Nucleus accumbens (tissue), 56 donors: Measurements from ENCODE around the gene DGCR6L.
"Not testable (repeated sequence)": the region's sequence is repeated elsewhere in the genome, so short reads cannot be mapped to it uniquely, and the experiment has no call there.

ENCODE experiments used
- DNase-seq, 56 donors: peaks; one replicate each; lab custom pipeline; 2025; lab: John Stamatoyannopoulos, UW

The DGCR6L gene

DNA sequence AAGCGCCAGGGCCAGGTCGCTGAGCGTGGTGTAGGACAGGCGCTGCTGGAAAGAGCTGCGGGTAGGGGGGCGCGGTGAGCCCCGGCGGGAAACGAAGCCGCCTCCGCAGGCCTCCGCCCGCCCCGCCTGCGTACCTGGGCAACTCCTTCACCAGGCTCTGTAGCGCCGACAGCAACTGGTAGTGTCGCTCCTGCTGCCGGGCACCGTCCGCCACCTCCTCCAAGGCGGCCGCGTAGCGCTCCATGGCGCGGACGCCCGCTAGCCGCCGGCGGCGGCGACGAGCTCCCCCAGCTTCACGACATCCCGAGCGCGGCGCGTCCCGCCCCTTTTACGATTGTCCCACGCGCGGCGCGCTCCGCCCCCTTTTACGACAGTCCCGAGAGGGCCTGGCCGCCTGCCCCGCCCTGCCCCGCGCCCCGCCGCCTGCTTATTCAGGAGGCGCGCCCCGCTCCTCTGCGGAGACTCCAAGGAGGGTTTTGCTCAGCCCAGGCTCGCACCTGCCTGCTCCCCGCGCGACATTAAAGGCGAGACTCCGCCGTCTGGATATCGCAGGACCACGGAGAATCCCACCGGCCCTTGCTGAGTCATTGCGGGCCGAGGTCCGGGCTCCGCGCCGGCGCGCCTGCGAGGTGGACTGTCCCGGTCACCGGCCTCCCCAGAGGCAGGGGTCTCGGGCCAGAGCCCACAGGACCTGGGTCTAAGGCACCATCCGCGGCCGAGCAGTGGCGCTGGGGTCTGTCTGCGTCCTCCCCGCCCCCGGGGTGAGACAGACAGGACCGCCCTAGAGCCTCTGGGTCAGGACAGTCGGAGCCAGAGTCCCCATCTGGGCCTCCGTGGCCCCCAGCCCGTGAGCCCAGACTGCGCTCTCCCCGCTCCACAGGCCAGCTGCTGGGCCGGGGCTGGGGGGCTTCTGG lies at the start of gene DGCR6L:
DGCR6L (minus strand) TSS at position 316 of the 914 bp plus-strand sequence; CDS start at position 244, 72 bp downstream.
- DNase-seq, result peak in 55 of 56 donors; percentile 31 to 97 (median 87)

DNA sequence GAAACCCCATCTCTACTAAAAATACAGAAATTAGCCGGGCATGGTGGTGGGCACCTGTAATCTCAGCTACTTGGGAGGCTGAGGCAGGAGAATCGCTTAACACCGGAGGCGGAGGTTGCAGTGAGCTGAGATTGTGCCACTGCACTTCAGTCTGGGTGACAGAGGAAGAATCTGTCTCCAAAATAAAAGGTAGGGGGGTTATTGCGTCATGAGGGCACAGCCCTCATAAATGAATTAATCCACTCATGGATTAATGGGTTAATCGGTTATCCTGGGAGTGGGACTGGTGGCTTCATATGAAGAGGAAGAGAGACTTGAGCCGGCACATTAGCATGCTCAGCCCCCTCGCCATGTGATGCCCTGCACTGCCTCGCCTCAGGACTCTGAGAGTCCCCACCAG lies 49.0 kb upstream of the DGCR6L start:
- not testable (repeated sequence) for DNase-seq

DNA sequence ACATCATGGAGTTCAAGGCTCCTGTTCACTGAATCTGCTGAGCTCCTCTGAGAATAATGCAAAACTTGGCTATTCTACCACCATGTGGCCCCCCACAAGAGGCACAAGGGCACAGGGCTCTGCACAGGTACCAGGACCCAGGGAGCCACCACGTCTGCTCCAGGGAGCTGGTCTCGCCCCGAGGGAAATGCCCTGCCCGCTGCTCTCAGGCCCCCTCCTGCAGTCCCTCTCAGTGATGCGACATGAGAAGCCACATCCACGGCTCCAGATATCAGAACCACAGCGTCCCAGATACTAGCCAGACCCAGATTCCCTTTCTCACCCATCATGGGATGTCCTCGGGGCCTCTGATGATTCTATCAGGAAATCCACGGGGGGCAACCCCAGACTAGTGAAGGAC lies 47.0 kb upstream of the DGCR6L start:
- DNase-seq, result not testable (repeated sequence)

DNA sequence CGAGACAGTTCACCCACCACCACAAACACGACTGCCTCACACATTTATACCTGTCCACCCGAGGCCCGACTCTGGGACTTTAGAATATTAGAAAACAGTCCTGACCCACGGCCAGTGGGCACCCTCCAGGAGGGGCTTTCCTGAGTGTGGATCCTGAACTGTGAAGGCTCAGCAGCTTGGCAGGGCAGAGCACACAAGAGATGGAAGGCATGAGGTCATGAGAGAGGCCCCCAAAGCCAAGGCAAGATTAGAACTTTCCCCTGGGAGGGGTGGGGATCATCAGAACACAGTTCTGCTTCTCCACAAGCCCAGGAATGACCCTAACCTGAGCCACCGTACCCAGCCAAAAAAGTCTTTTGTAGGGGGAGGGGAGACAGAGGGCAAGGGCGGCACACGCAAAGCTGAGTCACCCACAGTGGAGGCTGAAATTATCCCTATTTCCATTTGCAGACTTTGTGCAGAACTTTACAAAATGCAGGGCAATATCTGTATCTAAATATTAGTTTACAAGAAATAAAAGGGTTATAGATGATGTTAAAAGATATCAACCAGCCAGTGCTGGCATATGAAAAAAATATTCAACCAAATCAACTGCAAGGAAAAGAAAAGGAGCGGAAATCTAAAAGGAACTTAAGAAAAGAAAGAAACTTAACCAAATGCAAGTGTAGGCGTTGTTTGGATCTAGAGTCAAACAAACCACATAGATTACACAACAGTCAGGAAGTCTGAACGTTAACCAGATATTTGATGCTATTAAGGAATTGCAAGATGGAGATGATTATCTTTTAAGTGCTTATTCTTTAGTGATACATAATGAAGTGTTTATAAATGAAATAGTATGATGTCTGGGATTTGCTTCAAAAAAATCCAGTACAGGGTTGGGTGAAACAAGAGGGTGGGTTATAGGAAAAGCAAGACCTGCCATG lies 44.7 kb upstream of the DGCR6L start:
- not testable (repeated sequence) for DNase-seq

DNA sequence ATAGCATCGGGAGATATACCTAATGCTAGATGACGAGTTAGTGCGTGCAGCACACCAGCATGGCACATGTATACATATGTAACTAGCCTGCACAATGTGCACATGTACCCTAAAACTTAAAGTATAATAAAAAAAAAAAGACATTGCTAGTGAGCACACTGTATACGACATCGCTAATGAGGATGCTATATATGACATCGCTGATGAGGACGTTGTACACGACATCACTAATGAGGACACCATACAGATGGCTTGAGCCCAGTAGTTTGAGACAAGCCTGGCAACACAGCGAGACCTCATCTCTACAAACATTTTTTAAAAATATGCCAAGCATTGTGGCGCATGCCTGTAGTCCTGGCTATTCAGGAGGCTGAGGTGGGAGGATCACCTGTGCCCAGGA lies 42.5 kb upstream of the DGCR6L start:
- not testable (repeated sequence) for DNase-seq

DNA sequence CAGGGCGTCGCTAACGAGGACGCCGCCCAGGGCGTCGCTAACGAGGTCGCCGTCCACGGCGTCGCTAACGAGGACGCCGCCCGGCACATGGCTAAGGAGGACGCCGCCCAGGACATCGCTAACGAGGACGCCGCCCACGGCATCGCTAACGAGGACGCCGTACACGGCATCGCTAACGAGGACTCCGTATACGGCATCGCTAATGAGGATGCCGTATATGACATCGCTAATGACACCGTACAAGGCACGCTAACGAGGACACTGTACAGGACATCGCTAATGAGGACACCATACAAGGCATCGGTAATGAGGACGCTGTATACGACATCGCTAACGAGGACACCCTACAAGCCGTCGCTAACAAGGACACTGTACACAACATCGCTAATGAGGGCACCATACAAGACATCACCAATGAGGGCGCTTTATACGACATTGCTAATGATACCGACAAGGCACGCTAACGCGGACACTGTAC lies 41.9 kb upstream of the DGCR6L start:
- DNase-seq, result not testable (repeated sequence)

DNA sequence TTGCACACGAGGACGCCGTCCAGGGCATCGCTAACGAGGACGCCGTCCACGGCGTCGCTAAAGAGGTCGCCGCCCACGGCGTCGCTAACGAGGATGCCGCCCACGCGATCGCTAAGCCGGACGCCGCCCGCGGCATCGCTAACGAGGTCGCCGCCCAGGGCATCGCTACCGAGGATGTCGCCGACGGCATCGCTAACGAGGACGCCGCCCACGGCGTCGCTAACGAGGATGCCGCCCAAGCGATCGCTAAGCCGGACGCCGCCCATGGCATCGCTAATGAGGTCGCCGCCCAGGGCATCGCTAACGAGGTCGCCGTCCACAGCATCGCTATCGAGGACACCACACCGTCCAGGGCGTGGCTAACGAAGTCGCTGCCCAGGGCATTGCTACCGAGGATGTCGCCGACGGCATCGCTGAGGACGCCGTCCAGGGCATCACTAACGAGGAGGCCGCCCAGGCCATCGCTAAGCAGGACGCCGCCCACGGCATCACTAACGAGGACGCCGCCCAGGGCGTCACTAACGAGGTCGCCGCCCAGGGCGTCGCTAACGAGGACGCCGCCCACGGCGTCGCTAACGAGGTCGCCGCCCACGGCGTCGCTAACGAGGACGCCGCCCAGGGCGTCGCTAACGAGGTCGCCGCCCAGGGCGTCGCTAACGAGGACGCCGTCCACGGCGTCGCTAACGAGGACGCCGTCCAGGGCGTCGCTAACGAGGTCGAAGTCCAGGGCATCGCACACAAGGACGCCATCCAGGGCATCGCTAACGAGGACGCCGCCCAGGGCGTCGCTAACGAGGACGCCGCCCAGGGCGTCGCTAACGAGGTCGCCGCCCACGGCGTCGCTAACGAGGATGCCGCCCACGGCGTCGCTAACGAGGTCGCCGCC lies 41.2 kb upstream of the DGCR6L start:
- DNase-seq, result not testable (repeated sequence)

DNA sequence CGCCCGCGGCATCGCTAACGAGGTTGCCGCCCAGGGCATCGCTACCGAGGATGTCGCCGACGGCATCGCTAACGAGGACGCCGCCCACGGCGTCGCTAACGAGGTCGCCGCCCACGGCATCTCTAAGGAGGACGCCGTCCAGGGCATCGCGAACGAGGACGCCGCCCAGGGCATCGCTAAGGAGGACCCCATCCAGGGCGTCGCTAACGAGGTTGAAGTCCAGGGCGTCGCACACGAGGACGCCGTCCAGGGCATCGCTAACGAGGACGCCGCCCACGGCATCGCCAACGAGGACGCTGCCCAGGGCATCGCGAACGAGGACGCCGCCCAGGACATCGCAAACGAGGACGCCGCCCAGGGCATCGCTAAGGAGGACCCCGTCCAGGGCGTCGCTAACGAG lies 40.4 kb upstream of the DGCR6L start:
- DNase-seq, result not testable (repeated sequence)

DNA sequence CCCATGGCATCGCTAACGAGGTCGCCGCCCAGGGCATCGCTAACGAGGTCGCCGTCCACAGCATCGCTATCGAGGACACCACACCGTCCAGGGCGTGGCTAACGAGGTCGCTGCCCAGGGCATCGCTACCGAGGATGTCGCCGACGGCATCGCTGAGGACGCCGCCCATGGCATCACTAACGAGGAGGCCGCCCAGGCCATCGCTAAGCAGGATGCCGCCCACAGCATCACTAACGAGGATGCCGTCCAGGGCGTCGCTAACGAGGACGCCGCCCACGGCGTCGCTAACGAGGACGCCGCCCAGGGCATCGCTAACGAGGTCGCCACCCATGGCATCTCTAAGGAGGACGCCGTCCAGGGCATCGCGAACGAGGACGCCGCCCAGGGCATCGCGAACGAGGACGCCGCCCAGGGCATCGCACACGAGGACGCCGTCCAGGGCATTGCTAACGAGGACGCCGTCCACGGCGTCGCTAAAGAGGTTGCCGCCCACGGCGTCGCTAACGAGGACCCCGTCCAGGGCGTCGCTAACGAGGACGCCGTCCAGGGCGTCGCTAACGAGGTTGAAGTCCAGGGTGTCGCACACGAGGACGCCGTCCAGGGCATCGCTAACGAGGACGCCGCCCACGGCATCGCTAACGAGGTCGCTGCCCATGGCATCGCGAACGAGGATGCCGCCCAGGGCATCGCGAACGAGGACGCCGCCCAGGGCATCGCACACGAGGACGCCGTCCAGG lies 38.8 kb upstream of the DGCR6L start:
- DNase-seq, result not testable (repeated sequence)

DNA sequence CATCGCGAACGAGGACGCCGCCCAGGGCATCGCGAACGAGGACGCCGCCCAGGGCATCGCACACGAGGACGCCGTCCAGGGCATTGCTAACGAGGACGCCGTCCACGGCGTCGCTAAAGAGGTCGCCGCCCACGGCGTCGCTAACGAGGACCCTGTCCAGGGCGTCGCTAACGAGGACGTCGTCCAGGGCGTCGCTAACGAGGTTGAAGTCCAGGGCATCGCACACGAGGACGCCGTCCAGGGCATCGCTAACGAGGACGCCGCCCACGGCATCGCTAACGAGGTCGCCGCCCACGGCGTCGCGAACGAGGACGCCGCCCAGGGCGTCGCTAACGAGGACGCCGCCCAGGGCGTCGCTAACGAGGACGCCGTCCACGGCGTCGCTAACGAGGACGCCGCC lies 38.1 kb upstream of the DGCR6L start:
- not testable (repeated sequence) for DNase-seq

DNA sequence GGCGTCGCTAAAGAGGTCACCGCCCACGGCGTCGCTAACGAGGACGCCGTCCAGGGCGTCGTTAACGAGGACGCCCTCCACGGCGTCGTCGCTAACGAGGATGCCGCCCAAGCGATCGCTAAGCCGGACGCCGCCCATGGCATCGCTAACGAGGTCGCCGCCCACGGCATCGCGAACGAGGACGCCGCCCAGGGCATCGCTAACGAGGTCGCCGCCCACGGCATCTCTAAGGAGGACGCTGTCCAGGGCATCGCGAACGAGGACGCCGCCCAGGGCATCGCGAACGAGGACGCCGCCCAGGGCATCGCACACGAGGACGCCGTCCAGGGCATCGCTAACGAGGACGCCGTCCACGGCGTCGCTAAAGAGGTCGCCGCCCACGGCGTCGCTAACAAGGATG lies 37.0 kb upstream of the DGCR6L start:
- DNase-seq, result not testable (repeated sequence)

DNA sequence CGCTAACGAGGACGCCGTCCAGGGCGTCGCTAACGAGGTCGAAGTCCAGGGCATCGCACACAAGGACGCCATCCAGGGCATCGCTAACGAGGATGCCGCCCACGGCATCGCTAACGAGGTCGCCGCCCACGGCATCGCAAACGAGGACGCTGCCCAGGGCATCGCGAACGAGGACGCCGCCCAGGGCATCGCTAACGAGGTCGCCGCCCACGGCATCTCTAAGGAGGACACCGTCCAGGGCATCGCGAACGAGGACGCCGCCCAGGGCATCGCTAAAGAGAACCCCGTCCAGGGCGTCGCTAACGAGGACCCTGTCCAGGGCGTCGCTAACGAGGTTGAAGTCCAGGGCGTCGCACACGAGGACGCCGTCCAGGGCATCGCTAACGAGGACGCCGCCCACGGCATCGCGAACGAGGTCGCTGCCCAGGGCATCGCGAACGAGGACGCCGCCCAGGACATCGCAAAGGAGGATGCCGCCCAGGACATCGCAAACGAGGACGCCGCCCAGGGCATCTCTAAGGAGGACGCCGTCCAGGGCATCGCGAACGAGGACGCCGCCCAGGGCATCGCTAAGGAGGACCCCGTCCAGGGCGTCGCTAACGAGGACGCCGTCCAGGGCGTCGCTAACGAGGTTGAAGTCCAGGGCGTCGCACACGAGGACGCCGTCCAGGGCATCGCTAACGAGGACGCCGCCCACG lies 36.2 kb upstream of the DGCR6L start:
- DNase-seq, result not testable (repeated sequence)

DNA sequence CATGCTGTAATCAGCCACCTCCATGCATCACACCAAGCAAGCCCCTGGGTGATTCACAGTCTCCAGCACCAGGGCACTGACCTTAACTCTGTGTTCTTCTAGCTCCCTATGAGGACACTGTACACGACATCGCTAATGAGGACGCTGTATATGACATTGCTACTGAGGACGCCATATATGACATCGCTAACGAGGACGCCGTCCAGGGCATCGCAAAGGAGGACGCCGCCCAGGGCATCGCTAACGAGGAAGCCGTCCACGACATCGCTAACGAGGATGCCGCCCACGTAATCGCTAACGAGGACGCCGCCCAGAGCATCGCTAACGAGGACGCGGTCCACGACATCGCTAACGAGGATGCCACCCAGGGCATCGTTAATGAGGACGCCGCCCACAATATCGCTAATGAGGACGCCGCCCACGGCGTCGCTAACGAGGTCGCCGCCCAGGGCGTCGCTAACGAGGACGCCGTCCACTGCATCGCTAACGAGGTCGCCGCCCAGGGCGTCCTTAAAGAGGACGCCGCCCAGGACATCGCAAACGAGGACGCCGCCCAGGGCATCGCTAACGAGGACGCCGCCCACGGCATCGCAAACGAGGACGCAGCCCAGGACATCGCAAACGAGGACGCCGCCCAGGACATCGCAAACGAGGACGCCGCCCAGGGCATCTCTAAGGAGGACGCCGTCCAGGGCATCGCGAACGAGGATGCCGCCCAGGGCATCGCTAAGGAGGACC lies 34.5 kb upstream of the DGCR6L start:
- DNase-seq, result no peak

DNA sequence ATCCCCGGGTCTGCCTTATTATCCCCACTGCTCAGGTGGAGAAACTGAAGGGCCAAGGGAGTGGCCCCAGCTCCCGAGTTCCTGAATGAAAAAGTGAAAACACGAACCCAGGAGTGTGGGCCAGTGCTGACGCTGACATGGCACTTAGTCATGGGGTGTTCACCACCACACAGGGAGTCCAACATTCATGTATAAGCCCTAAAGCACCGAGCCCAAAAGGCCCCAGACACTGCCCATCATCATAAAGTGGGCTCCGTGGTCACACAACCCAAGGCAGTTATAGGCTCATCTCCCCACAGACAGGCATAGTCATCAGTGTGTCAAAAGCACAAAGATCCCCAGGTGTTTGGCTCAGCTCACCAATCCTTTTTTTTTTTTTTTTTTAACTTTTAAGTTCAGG lies 32.7 kb upstream of the DGCR6L start:
- DNase-seq, result not testable (repeated sequence)

DNA sequence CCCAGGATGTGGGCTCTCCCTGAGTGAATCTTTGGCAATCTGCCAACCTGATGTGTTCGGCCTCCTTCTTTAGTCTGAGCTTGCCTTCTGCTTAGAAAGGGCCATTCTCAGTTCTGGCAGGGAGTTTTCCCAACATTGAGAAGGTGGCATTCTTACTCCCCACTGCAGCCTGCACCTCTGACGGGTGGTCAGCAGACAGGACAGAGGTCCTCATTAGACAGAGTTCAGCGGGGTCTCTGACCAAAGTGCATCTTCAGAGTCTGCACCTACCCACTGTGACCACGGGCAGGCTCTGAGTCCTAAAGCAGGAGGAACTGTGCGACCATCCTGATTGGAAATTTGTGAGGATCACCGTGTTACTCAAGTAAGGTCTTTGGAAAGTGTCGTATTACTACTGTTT lies 26.7 kb upstream of the DGCR6L start:
- DNase-seq, result not testable (repeated sequence)

DNA sequence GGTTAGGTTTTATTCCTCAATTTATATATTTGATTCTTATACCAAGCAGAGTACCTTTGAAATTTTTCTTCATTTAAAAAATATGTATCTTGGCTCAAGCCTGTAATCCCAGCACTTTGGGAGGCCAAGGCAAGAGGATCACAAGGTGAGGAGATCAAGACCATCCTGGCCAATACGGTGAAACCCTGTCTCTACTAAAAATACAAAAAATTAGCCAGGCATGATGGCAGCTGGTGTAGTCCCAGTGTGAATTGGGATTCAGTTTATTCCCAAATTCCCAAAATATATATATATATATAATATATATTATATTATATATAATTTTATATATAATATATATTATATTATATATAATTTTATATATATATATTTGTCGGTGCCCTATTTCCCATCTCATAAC lies 18.4 kb upstream of the DGCR6L start:
- not testable (repeated sequence) for DNase-seq

DNA sequence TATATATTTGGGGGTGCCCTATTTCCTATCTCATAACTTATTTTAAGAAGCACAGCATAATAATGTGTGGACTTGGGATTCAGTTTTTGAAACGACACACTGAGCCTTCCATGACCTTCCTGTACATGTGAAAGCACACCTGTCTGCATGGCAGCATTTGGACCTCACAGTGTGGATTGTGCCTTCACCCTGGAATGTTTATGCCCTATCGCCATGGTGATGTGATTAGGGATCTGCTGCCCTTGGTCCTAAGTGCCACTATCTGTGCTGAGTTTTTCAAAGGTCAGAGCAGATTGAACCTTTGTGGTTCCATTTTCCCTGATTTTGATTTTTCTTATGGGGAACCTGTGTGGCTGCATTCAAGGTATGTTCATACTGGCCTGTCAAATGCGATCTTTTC lies 17.9 kb upstream of the DGCR6L start:
- DNase-seq, result not testable (repeated sequence)

DNA sequence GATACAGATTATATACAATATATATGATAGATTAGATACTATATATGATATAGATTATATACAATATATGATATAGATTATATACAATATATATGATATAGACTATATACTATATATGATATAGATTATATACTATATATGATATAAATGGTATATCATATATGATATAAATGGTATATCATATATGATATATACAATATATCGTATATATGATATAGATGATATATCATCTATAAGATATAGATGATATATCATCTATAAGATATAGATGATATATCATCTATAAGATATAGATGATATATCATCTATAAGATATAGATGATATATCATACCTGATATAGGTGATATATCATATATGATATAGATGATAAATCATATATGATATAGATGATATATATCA lies 16.7 kb upstream of the DGCR6L start:
- DNase-seq, result not testable (repeated sequence)
